Stimulated activated CD4-positive, alpha-beta T cell treated with anti-CD3 and anti-CD28 coated beads, TNF-alpha, amount 100 ng/mL, for 1 hour (primary cell): Measurements from ENCODE around the gene HPN.
"Not testable (repeated sequence)": the region's sequence is repeated elsewhere in the genome, so short reads cannot be mapped to it uniquely, and the experiment has no call there.

Experiments
- DNase-seq, 3 donors: peaks; one replicate each; pipeline ENCODE4 v3.0.0-alpha.2; 2020; ENCODE audit warnings: low read depth in 3 of 3, low spot score in 1 of 3

Gene HPN

GRCh38 chr19:35008891-35009341 is 32.6 kb upstream of the HPN start:
- DNase-seq: no peak

- DNase-seq: no peak
Measured at GRCh38 chr19:35009424-35010415, 31.8 kb upstream of the HPN start.

DNA sequence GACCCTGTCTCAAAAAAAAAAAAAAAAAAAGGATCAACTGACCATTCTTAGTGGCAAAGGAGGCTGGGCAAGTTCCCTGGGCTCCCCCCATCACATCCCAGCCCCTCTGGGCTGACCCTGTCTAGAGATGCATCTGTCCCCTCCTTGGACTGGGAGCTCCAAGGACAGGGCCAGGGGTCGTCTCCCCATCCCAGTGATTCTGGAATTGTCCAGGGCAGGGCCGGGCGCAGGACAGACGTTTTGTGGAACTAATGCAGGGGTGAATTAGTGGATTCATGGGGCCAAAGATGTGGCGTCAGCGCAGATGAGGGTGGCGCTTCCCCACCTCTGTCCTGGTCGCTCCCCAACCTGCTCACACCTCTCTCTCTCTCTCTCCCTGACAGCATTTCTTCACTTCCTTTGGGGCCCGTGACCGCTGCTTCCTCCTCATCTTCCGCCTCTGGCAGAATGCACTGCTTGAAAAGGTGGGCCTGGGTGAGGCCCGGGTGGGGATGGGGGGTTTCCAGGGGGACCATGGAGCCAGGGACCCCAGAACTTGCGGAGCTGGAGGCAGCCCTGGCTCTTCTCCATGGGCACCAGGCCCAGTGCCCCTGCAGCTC is 30.3 kb upstream of the HPN start:
- DNase-seq: no peak

GRCh38 chr19:35011737-35012682 is 29.5 kb upstream of the HPN start:
- no peak for DNase-seq

DNA sequence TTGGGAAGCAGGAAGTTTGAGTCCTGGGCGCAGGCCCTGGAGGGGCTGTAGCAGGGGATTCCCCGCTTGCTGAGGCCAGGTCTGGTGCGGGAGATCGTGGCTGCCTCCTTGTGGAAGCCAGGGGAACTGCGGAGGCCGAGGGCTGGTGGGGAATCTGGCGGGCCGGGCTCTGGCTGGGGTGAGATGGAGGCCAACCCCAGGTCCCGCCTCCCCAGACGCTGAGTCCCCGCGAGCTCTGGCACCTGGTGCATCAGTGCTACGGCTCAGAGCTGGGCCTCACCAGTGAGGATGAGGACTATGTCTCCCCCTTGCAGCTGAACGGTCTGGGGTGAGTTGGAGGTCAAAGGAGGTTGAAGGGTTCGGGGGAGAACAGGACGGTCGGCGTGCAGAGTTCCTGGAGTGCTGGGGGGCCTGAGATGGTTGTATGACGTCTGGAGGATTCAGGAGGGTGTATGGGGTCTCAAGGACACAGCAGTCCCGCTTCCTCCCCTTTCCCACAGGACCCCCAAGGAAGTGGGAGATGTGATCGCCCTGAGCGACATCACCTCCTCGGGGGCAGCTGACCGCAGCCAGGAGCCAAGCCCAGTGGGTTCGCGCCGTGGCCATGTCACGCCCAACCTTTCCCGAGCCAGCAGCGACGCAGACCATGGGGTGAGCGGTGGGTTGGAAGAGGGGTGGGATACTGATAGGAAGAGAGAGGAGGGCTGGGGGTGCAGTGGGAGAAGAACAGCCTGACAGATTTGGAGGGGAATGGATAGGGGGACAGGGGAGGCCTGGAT is 28.3 kb upstream of the HPN start:
- peak; percentile 56 to 79 (median 67) for DNase-seq

- DNase-seq: peak in 2 of 3 donors; percentile 43 to 45
Measured at GRCh38 chr19:35013820-35014754, 27.4 kb upstream of the HPN start.

GRCh38 chr19:35014774-35015173 is 26.7 kb upstream of the HPN start:
- not testable (repeated sequence) for DNase-seq

DNA sequence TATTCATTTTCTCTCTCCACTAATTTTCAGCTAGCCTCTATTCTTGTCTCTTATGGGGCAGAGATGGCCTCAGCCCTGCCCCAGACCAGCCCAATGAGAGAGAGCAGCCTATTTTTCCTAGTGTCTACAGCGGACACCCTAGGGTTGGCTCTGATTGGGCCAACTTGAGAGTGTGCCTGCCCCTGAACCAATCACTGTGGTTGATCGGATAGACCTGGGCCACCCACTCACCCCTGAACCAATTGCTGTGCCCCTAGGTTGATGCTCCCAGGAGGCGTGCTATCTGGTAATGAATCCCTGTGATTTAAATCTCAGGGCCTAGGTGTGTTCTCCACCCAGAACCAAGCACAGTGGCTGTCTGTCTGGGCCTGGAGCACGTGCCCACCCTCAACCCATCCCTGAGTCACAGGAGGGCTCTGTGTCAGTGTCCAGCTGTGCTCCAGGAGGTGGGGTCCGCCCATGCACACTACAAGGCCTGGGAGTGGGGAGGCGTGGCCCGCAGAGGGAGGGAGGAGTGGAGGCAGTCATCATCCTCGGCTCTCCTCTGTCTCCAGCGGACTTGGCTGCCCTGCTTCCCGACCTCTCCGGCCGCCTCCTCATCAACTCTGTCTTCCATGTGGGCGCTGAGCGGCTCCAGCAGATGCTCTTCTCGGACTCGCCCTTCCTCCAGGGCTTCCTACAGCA is 26.1 kb upstream of the HPN start:
- DNase-seq: no peak

DNA sequence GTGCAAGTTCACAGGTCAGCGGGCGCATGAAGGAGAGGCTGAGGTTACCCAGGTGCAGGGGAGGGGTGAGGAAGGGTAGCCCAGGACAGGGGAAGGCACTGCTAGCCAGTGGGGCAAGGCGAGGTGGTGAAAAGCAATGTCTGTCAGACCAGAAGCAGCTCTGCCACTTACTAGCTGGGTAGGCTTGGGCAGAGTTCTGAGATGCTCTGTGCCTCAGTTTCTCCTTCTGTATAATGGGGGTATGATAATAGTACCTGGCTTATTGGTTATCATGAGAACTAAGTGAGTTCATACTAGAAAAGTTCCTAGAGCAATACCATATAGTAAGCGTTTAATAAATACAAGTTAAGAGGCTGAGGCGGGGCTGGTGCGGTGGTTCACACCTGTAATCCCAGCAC is 25.6 kb upstream of the HPN start:
- DNase-seq: no peak

GRCh38 chr19:35017507-35017906 is 24.0 kb upstream of the HPN start:
- DNase-seq: no peak

GRCh38 chr19:35018379-35018778 is 23.1 kb upstream of the HPN start:
- no peak for DNase-seq

DNA sequence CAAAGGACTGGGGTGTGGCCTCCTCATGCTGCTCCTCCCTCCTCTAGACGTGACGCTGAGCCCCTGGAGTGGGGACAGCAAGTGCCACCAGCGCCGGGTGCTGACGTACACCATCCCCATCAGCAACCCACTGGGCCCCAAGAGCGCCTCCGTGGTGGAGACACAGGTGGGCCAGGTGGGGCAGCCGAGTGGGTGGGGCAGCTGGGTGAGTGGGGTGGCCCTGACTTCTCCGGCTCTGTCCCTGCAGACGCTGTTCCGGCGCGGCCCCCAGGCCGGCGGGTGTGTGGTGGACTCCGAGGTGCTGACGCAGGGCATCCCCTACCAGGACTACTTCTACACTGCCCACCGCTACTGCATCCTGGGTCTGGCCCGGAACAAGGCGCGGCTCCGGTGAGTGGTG is 22.4 kb upstream of the HPN start:
- no peak for DNase-seq

DNA sequence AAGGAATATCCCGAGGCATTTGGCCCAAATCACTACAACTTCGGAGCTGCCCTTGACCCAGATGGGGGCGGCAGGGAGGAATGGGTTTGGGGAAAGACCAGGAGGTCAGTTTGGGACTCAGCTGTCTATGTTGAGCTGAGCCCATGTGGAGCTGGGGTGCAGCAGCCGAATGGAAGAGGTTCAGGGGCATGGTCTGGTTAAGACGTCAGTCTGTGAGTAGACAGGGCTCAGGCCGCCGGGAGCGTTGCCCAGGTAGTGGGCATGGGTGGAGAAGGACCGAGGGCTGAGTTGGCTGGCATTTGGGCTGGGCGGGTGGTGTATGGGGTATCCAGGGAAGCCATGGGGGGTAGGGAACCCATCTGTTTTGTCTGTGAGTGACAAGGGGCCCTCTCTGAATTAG is 20.5 kb upstream of the HPN start:
- no peak for DNase-seq

GRCh38 chr19:35021596-35021995 is 19.9 kb upstream of the HPN start:
- DNase-seq: no peak

GRCh38 chr19:35022460-35022859 is 19.1 kb upstream of the HPN start:
- DNase-seq: no peak

DNA sequence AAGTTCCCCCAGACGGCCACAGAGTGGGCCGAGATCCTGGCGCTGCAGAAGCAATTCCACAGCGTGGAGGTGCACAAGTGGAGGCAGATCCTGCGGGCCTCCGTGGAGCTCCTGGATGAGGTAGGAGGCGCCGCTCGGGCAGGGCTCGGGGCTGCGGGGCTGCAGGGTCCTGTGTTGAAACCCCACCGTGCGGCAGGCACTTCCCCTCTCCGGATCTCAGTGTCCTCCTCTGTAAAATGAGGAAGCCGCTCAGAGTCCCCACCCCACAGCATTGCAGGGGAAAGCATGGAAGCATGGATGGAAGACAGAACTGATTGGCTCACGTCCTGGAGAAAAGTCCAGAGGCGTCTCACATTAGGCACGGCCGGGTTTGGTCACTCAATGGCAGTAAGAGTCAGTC is 18.1 kb upstream of the HPN start:
- no peak for DNase-seq

GRCh38 chr19:35024095-35024494 is 17.4 kb upstream of the HPN start:
- DNase-seq: no peak

GRCh38 chr19:35025969-35026368 is 15.6 kb upstream of the HPN start:
- no peak for DNase-seq

DNA sequence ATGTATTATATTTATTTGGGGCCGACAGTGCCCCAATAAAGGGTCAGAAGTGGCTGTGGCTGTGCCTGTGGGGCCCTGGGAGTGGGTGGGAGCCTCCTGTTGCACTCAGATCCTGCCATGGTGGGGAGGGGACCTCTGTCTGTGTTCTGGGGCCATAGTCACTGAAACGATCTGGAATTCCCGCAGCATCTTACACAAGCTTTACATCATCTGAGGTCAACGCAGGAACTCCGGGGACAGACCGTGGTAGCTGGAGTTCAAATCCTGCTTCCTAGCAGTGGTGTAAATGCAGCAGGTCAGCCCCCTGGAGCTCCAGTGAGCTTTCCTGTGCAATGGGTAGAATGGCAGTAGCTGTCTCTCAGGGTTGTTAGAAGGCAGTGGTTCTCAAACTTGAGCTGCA is 15.1 kb upstream of the HPN start:
- no peak for DNase-seq
